OCI-M2 (cell line): ENCODE results near the gene MAN2B1.
"Not testable (repeated sequence)": the region's sequence is repeated elsewhere in the genome, so short reads cannot be mapped to it uniquely, and the experiment has no call there.

Experiments used
- DNase-seq: peaks from one replicate; lab custom pipeline; 2025; ENCODE audit not compliant: unreplicated experiment; lab: John Stamatoyannopoulos, UW

MAN2B1 gene

GRCh38 chr19:12664406-12665280 lies 1.9 kb downstream of the MAN2B1 start:
- DNase-seq = no peak

GRCh38 chr19:12660980-12661379 lies 5.6 kb downstream of the MAN2B1 start:
- DNase-seq = no peak

GRCh38 chr19:12657966-12658365 lies 8.6 kb downstream of the MAN2B1 start:
- no peak for DNase-seq

GRCh38 chr19:12656899-12657571 lies 9.5 kb downstream of the MAN2B1 start:
- no peak for DNase-seq

GRCh38 chr19:12655546-12655945 lies 11.0 kb downstream of the MAN2B1 start:
- no peak for DNase-seq

- no peak for DNase-seq
Measured at GRCh38 chr19:12652219-12652618, 14.3 kb downstream of the MAN2B1 start.

- no peak for DNase-seq
Measured at GRCh38 chr19:12649941-12650340, 16.6 kb downstream of the MAN2B1 start.

GRCh38 chr19:12648088-12648487 lies 18.5 kb downstream of the MAN2B1 start:
- no peak for DNase-seq

GRCh38 chr19:12647490-12648071 lies 19.0 kb downstream of the MAN2B1 start:
- no peak for DNase-seq

- DNase-seq = no peak
Measured at GRCh38 chr19:12647047-12647446, 19.5 kb downstream of the MAN2B1 start.

GRCh38 chr19:12646551-12646950 lies 20.0 kb downstream of the MAN2B1 start:
- DNase-seq = no peak

GRCh38 chr19:12643716-12644115 lies 22.8 kb downstream of the MAN2B1 start:
- DNase-seq = not testable (repeated sequence)

GRCh38 chr19:12642506-12642905 lies 24.0 kb downstream of the MAN2B1 start:
- DNase-seq = no peak

GRCh38 chr19:12641456-12641855 lies 25.1 kb downstream of the MAN2B1 start:
- no peak for DNase-seq

GRCh38 chr19:12639901-12640613 lies 26.5 kb downstream of the MAN2B1 start:
- DNase-seq = no peak

GRCh38 chr19:12638611-12639182 lies 27.8 kb downstream of the MAN2B1 start:
- no peak for DNase-seq

- no peak for DNase-seq
Measured at GRCh38 chr19:12636631-12637030, 29.9 kb downstream of the MAN2B1 start.

- DNase-seq = no peak
Measured at GRCh38 chr19:12629215-12629614, 37.3 kb downstream of the MAN2B1 start.

GRCh38 chr19:12628040-12629022 lies 38.2 kb downstream of the MAN2B1 start:
- no peak for DNase-seq

- DNase-seq = no peak
Measured at GRCh38 chr19:12626958-12627357, 39.6 kb downstream of the MAN2B1 start.
